Measurements from ENCODE around the gene TRIP6. TPM values are rescaled to one million over a fixed set of nuclear protein-coding genes. Genes with fewer than 3 reads are reported as not detected.

The TRIP6 gene
- total RNA-seq, 3 donors from 2014 or later (not counting 1 experiment from before 2014, with no cell fraction given): 1.1 to 3.5 (median 1.5) TPM

- no peaks in the 10 kb centered on the region for H3K36me3 Mint-ChIP-seq
- ATAC-seq: peak; percentile 32 to 57 (median 55)
- Histone ChIP-seq H3K9me3 (ENCODE audit: control insufficient read depth, insufficient read depth, low read length) (no peaks in the 10 kb centered on the region), H3K27ac (ENCODE audit: low read length) (no peak overlapping the region), H3K36me3 (ENCODE audit: control insufficient read depth, insufficient read depth, low read length) (no peaks in the 10 kb centered on the region), H3K4me3 (ENCODE audit: low read length) (no peak overlapping the region), H3K27me3 (ENCODE audit: control insufficient read depth, insufficient read depth, low read length) (peaks cover 24% of the 10 kb centered on the region), H3K4me1 (ENCODE audit: control insufficient read depth, insufficient read depth, low read length) (peaks cover 23% of the 10 kb centered on the region)
- peaks cover 36 to 50% of the 10 kb centered on the region in 2 donors for H3K27me3 Mint-ChIP-seq (ENCODE audit: low read depth in 2 of 2)
- DNase-seq: peak; percentile 56 to 77
- H3K9me3 Mint-ChIP-seq: no peaks in the 10 kb centered on the region
- peak overlapping the region; percentile 75 for H3K4me3 Mint-ChIP-seq
- WGBS (ENCODE audit: insufficient coverage): 2% methylated on average over 93 of the region's 95 CpGs
- intact Hi-C loops (cut with micrococcal nuclease): loop anchor here (1.0 to 5.0 kb wide), 2 partner anchors 162 to 180 kb away; no protein-coding TSS in a partner anchor
- peaks cover 6 to 8% of the 10 kb centered on the region in 2 donors for H3K4me1 Mint-ChIP-seq
- peak; percentile 67 for TF ChIP-seq CTCF (IDR thresholded peaks at IDR 0.05)
- H3K27ac Mint-ChIP-seq: no peak overlapping the region
Observed at GRCh38 chr7:100896732-100897608, 29.8 kb downstream of the TRIP6 start.

GRCh38 chr7:100897772-100898454, 30.7 kb downstream of the TRIP6 start:
- Histone ChIP-seq H3K36me3 (ENCODE audit: control insufficient read depth, insufficient read depth, low read length) (no peaks in the 10 kb centered on the region), H3K9me3 (ENCODE audit: control insufficient read depth, insufficient read depth, low read length) (no peaks in the 10 kb centered on the region), H3K27ac (ENCODE audit: low read length) (no peak overlapping the region), H3K27me3 (ENCODE audit: control insufficient read depth, insufficient read depth, low read length) (peaks cover 22% of the 10 kb centered on the region), H3K4me3 (ENCODE audit: low read length) (no peak overlapping the region), H3K4me1 (ENCODE audit: control insufficient read depth, insufficient read depth, low read length) (peaks cover 23% of the 10 kb centered on the region)
- H3K9me3 Mint-ChIP-seq: no peaks in the 10 kb centered on the region
- peaks cover 6 to 8% of the 10 kb centered on the region in 2 donors for H3K4me1 Mint-ChIP-seq
- peaks cover 30 to 41% of the 10 kb centered on the region in 2 donors for H3K27me3 Mint-ChIP-seq (ENCODE audit: low read depth in 2 of 2)
- no peaks in the 10 kb centered on the region for H3K36me3 Mint-ChIP-seq
- no peak for TF ChIP-seq CTCF (IDR thresholded peaks at IDR 0.05)
- H3K4me3 Mint-ChIP-seq: peak overlapping the region; percentile 75
- ATAC-seq: no peak
- intact Hi-C loops (cut with micrococcal nuclease): loop anchor here (1.0 to 5.0 kb wide), 2 partner anchors 161 to 179 kb away; no protein-coding TSS in a partner anchor
- no peak overlapping the region for H3K27ac Mint-ChIP-seq
- DNase-seq: no peak
- WGBS (ENCODE audit: insufficient coverage): 79% methylated on average over 12 of the region's 13 CpGs

- H3K27ac ChIP-seq (ENCODE audit: low read length): no peak overlapping the region
- no peak overlapping the region for H3K27ac Mint-ChIP-seq
- peaks cover 6 to 8% of the 10 kb centered on the region in 2 donors for H3K4me1 Mint-ChIP-seq
- ATAC-seq (no peak), DNase-seq (no peak)
- intact Hi-C loops (cut with micrococcal nuclease): loop anchor here (5.0 kb wide), 1 partner anchor 178 kb away; no protein-coding TSS in a partner anchor
- H3K27me3 Mint-ChIP-seq (ENCODE audit: low read depth in 2 of 2): peaks cover 28 to 33% of the 10 kb centered on the region in 2 donors
- no peaks in the 10 kb centered on the region for H3K36me3 Mint-ChIP-seq
- H3K9me3 Mint-ChIP-seq: no peaks in the 10 kb centered on the region
- H3K4me3 ChIP-seq (ENCODE audit: low read length): no peak overlapping the region
- H3K4me3 Mint-ChIP-seq: no peak overlapping the region
- TF ChIP-seq CTCF (IDR thresholded peaks at IDR 0.05): no peak
- peaks cover 22% of the 10 kb centered on the region for H3K27me3 ChIP-seq (ENCODE audit: control insufficient read depth, insufficient read depth, low read length)
- 98% methylated on average over 4 of the region's 5 CpGs for WGBS (ENCODE audit: insufficient coverage)
- peaks cover 23% of the 10 kb centered on the region for H3K4me1 ChIP-seq (ENCODE audit: control insufficient read depth, insufficient read depth, low read length)
- H3K36me3 ChIP-seq (ENCODE audit: control insufficient read depth, insufficient read depth, low read length): no peaks in the 10 kb centered on the region
- no peaks in the 10 kb centered on the region for H3K9me3 ChIP-seq (ENCODE audit: control insufficient read depth, insufficient read depth, low read length)
Observed at GRCh38 chr7:100899432-100899831, 32.2 kb downstream of the TRIP6 start.
